LNCaP clone FGC (cell line): ENCODE measurements around the gene GFRA1.

Experiments
- DNase-seq: peaks from one replicate; pipeline ENCODE4 v3.0.0-alpha.2; 2011; ENCODE audit warnings: low read depth
- H3K4me3 ChIP-seq: 2 replicates; pipeline ENCODE4 v1.5.1; 2011; ENCODE audit warnings: mild to moderate bottlenecking, low read depth, low read length, control low read depth
- TF ChIP-seq, protein P1 (sequence below): IDR thresholded peaks from 2 replicates; pipeline ENCODE4 v1.5.1; 2012; ENCODE audit warnings: mild to moderate bottlenecking; ENCODE audit not compliant: control insufficient read depth, insufficient read depth; ENCODE audit errors: extremely low read depth

GFRA1 gene

DNA sequence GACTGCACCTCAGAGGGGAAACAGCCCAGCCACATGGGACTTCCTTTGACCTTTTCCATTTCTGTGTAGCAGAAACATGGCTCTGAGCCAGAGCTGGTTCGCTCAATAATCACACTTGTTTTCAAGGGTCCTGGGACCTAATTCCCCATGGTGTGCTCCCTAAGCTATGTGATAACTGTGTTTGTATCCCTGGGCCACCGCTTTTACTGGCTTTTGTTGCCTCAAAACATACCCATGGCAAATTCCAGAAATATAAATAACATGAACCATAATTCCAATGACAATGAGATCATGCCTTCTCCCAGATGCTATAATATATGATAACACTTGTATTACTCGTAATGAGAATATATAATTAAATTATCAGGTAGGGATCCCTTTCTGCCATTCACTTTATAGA is 196.4 kb downstream of the GFRA1 start:
- TF ChIP-seq, protein P1, sequence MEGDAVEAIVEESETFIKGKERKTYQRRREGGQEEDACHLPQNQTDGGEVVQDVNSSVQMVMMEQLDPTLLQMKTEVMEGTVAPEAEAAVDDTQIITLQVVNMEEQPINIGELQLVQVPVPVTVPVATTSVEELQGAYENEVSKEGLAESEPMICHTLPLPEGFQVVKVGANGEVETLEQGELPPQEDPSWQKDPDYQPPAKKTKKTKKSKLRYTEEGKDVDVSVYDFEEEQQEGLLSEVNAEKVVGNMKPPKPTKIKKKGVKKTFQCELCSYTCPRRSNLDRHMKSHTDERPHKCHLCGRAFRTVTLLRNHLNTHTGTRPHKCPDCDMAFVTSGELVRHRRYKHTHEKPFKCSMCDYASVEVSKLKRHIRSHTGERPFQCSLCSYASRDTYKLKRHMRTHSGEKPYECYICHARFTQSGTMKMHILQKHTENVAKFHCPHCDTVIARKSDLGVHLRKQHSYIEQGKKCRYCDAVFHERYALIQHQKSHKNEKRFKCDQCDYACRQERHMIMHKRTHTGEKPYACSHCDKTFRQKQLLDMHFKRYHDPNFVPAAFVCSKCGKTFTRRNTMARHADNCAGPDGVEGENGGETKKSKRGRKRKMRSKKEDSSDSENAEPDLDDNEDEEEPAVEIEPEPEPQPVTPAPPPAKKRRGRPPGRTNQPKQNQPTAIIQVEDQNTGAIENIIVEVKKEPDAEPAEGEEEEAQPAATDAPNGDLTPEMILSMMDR, result no peak
- no peak for DNase-seq
- H3K4me3 ChIP-seq, result no peak overlapping the region

DNA sequence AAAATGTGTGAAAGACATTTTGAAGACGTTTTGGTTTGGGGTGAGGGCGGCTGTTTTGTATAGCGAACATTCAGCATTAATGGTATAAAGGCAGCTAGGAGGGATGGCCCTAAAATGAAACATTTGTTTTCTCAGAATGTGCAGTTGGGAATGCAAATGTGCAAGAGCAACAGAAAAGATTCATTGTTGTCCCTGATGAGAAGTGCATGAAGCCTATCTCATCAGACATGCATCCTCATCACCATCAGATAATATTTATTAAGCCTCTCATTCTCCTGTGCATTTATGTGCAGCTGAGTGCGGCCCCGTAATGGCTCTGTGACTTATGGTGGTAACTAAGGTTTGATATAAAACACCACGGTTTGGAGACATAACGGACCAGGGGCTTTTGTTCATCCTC is 199.5 kb downstream of the GFRA1 start:
- DNase-seq, result no peak
- H3K4me3 ChIP-seq, result no peak overlapping the region
- TF ChIP-seq, protein P1, result no peak

DNA sequence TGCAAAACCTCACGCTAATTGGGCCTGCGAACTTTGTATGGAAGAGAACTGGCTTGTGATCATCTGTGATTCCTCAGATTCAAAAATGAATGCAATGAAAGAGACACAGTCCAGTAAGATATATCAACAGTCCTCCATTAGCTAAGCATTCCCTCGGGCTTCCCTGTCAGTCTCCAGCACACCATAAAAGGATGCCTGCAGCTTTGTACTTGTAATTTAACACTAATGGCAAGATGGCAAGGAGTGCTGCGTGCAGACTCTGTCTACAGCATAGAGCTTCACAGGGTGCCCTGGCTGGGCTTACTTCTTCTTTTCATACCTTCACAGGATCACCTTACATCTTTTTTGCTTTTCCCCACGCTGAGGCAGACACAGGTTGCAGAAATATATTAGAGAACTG is 200.0 kb downstream of the GFRA1 start:
- no peak for DNase-seq
- H3K4me3 ChIP-seq, result no peak overlapping the region
- TF ChIP-seq, protein P1, result no peak

GRCh38 chr10:116071453-116072148 is 201.4 kb downstream of the GFRA1 start:
- DNase-seq, result no peak
- no peak overlapping the region for H3K4me3 ChIP-seq
- TF ChIP-seq, protein P1, result no peak

DNA sequence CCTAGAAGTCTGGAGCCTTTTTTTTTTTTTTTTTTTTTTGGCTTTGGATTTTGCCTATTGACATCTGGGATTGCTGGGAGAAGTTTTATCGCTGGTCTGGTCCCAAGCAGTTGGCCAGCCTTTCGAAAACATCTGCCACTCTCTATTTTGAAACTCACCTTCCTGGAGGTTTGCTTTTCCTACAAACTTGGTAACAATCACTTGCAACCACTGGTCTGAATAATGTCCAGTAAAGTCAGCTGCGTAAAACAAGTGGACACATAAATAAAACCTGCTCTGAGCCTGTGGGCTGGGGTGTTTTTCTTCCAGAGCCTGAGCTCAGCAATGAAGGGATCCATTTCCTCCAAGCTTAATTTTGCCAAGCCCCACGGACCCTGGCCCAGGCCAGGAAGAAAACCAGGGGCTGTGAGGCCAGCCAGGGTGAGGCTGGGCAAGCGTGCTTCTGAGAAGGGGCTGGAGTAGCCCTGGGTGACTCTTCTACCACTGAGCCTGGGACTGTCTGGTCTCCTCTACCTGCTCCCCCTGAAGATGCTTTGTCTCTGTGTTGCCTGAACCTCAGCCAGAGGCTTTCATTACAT is 202.2 kb downstream of the GFRA1 start:
- TF ChIP-seq, protein P1, result no peak
- H3K4me3 ChIP-seq, result no peak overlapping the region
- DNase-seq, result no peak

- H3K4me3 ChIP-seq, result no peak overlapping the region
- TF ChIP-seq, protein P1, result no peak
- DNase-seq, result no peak
Measured at GRCh38 chr10:116069856-116070255, 203.2 kb downstream of the GFRA1 start.

DNA sequence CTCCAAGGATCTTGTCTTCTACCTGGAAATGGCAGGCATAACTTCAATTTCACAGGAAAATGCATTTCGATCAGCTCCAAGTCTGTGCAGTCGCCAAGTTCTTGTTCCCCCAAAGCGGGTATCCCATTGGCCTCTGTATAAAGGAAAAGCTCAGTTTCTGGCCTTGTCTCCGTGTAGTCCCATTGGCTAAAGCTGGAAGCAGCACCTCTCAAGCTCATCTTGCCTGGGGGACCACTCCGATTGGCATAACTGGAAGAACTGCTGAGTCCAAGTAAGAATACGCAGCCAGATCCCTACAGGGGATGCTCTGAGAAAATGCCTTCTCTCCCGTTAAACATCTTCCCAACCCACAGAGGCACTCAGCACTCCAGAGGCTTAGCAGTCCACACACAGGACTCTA is 205.2 kb downstream of the GFRA1 start:
- TF ChIP-seq, protein P1, result no peak
- DNase-seq, result no peak
- H3K4me3 ChIP-seq, result no peak overlapping the region
